Endothelial cell of umbilical vein (primary cell): ENCODE results near the gene CACNA1A. TPM values are rescaled to one million over a fixed set of nuclear protein-coding genes. Genes with fewer than 3 reads are reported as not detected.

Source experiments
- BruUV-seq: library from RNA; stranded (reverse); fragments of 400-500 nt; replicated peaks from 2 replicates; lab custom pipeline; 2021; lab: Mats Ljungman, UMichigan
- CTCF ChIA-PET: fragments of 300-600, 350-600 bp; sonication (Branson Sonifier 250); formaldehyde crosslinking; loops from one replicate; lab custom pipeline; 2021; ENCODE audit warnings: antibody characterized with exemption, inconsistent platforms; lab: Charles Lee
- POLR2A ChIA-PET: fragments of 300-600, 350-600 bp; sonication (Branson Sonifier 250); formaldehyde crosslinking; loops from one replicate; lab custom pipeline; 2021; ENCODE audit warnings: antibody characterized with exemption, inconsistent platforms; lab: Charles Lee
- DNase-seq: peaks from one replicate; pipeline ENCODE4 v3.0.0-alpha.2; 2011; ENCODE audit warnings: low read depth, low spot score
- FAIRE-seq: peaks from 2 replicates; lab custom pipeline; 2011; peaks lifted over from hg19 to GRCh38; lab: Jason Lieb, UNC
- H2AFZ ChIP-seq: 2 replicates; pipeline ENCODE4 v1.6.0; 2012; ENCODE audit warnings: low read depth, low read length, control low read depth, inconsistent platforms
- H3K27ac ChIP-seq: 2 replicates; pipeline ENCODE4 v1.5.1; 2011; ENCODE audit warnings: low read depth, mild to moderate bottlenecking, control low read depth, low read length, moderate library complexity; ENCODE audit not compliant: insufficient read depth
- H3K27me3 ChIP-seq, 2 experiments: 2 replicates each; pipeline versions ENCODE4 v1.6.0 to v1.6.1; 2011; ENCODE audit warnings: low read length in 2 of 2, mixed read lengths in 1 of 2; ENCODE audit not compliant: control insufficient read depth in 2 of 2, insufficient read depth in 2 of 2
- H3K36me3 ChIP-seq, 2 experiments: 2 replicates in 1 of 2; 3 replicates in 1 of 2; pipeline ENCODE4 v1.5.1; 2011; ENCODE audit warnings: low read length in 2 of 2, mild to moderate bottlenecking in 1 of 2, moderate library complexity in 1 of 2; ENCODE audit not compliant: control insufficient read depth in 2 of 2, insufficient read depth in 2 of 2; ENCODE audit errors: extremely low read depth in 1 of 2
- H3K4me1 ChIP-seq: 3 replicates; pipeline ENCODE4 v1.5.1; 2011; ENCODE audit warnings: mild to moderate bottlenecking, low read length; ENCODE audit not compliant: control insufficient read depth, insufficient read depth; ENCODE audit errors: extremely low read depth
- H3K4me2 ChIP-seq: 2 replicates; pipeline ENCODE4 v1.6.1; 2011; ENCODE audit warnings: low read length, control low read depth, mixed read lengths; ENCODE audit not compliant: insufficient read depth
- H3K4me3 ChIP-seq, 3 experiments: fragments of 200-600 bp in 1 of 3; sonication (generic), shearing (Covaris generic) in 1 of 3; replicated peaks in 1 of 3; 2 replicates each; pipeline ENCODE4 v1.5.1; 2011 to 2016; ENCODE audit warnings: control low read depth in 3 of 3, low read length in 3 of 3, mild to moderate bottlenecking in 2 of 3, inconsistent platforms in 1 of 3, low read depth in 1 of 3, moderate library complexity in 1 of 3; ENCODE audit not compliant: insufficient read depth in 1 of 3
- H3K79me2 ChIP-seq: 2 replicates; pipeline ENCODE4 v1.6.0; 2012; ENCODE audit warnings: low read length, inconsistent platforms; ENCODE audit not compliant: control insufficient read depth, insufficient read depth
- H3K9ac ChIP-seq: replicated peaks from 2 replicates; pipeline ENCODE3; 2011; ENCODE audit warnings: low read length, control low read depth; ENCODE audit not compliant: insufficient read depth; ENCODE audit errors: extremely low read depth
- H3K9me1 ChIP-seq: replicated peaks from 3 replicates; pipeline ENCODE4 v1.6.0; 2011; ENCODE audit warnings: mild to moderate bottlenecking, low read length; ENCODE audit not compliant: control insufficient read depth, insufficient read depth; ENCODE audit errors: extremely low read depth
- H3K9me3 ChIP-seq: replicated peaks from 2 replicates; pipeline ENCODE4 v1.5.1; 2012; ENCODE audit warnings: low read length, inconsistent platforms; ENCODE audit not compliant: control insufficient read depth, insufficient read depth
- H4K20me1 ChIP-seq: replicated peaks from 2 replicates; pipeline ENCODE3; 2011; ENCODE audit warnings: mild to moderate bottlenecking, low read length; ENCODE audit not compliant: control insufficient read depth, insufficient read depth; ENCODE audit errors: extremely low read depth
- CTCF ChIP-seq, 2 donors: IDR thresholded peaks; 1 replicate in 1 of 2; 2 replicates in 1 of 2; pipeline ENCODE4 v1.5.1; 2011; ENCODE audit warnings: low read length in 2 of 2, mild to moderate bottlenecking in 2 of 2, moderate library complexity in 2 of 2, control low read depth in 1 of 2, inconsistent platforms in 1 of 2, low read depth in 1 of 2; ENCODE audit not compliant: insufficient read depth in 1 of 2; ENCODE audit errors: extremely low read depth in 1 of 2
- EZH2 ChIP-seq: IDR thresholded peaks from 2 replicates; pipeline ENCODE4 v1.6.1; 2012; ENCODE audit warnings: borderline replicate concordance, low read depth, mild to moderate bottlenecking, moderate library complexity, low read length, inconsistent platforms; ENCODE audit not compliant: severe bottlenecking
- FOS ChIP-seq: IDR thresholded peaks from 2 replicates; pipeline ENCODE4 v1.6.1; 2011; ENCODE audit warnings: mild to moderate bottlenecking, low read length, moderate library complexity, borderline replicate concordance; ENCODE audit not compliant: insufficient read depth
- GATA2 ChIP-seq: IDR thresholded peaks from 2 replicates; pipeline ENCODE4 v1.7.0; 2011; ENCODE audit warnings: low read depth, mild to moderate bottlenecking, moderate library complexity, mixed read lengths, low read length; ENCODE audit not compliant: insufficient read length, insufficient read depth
- JUN ChIP-seq: IDR thresholded peaks from 2 replicates; pipeline ENCODE4 v1.6.1; 2011; ENCODE audit warnings: borderline replicate concordance, low read depth; ENCODE audit not compliant: insufficient read length, insufficient read depth
- MAX ChIP-seq: IDR thresholded peaks from 2 replicates; pipeline ENCODE4 v1.6.1; 2011; ENCODE audit not compliant: insufficient read depth, insufficient read length
- MYC ChIP-seq: IDR thresholded peaks from one replicate; pipeline ENCODE4 v1.6.1; 2011; ENCODE audit warnings: mild to moderate bottlenecking, low read depth, low read length
- POLR2A ChIP-seq: IDR thresholded peaks from 2 replicates; pipeline ENCODE4 v1.6.1; 2012; ENCODE audit warnings: low read depth, mild to moderate bottlenecking, control low read depth, low read length
- POLR2AphosphoS5 ChIP-seq: IDR thresholded peaks from 2 replicates; pipeline ENCODE4 v1.6.1; 2012; ENCODE audit warnings: low read depth, mild to moderate bottlenecking, control low read depth, low read length, moderate library complexity; ENCODE audit not compliant: insufficient read depth
- dilution Hi-C: fragments of 300-500 bp; cut with MboI; formaldehyde crosslinking; loops from one replicate; pipeline ENCODE4 v1.15.0; 2019; ENCODE audit warnings: low sequenced_read_pairs; ENCODE audit not compliant: extremely low pct_ligation_motif_present
- intact Hi-C: fragments of 100-400 bp; cut with micrococcal nuclease; formaldehyde crosslinking; loops from one replicate; pipeline ENCODE4 v1.10.0; 2022
- polyA plus RNA-seq, 4 experiments: library from polyadenylated mRNA; depleted of rRNA in 3 of 4; stranded (reverse) in 3 of 4; unstranded in 1 of 4; fragments of >200 nt; gene quantifications; 2 replicates each; pipeline versions ENCODE4 v1.2.1 to v1.2.3, GENCODE V29; 2011 to 2012; ENCODE audit warnings: missing spikeins in 1 of 4
- total RNA-seq: library from RNA; stranded (reverse); gene quantifications from 2 replicates; pipeline ENCODE4 v1.2.3, GENCODE V29; 2021

CACNA1A gene
- total and polyA plus RNA-seq, 2 donors (not counting 3 experiments of a cell fraction or from before 2014, with no cell fraction given), result 0.17 to 0.38 TPM

- TF ChIP-seq CTCF (IDR thresholded peaks at IDR 0.05; ENCODE audit: extremely low read depth in 1 of 2, insufficient read depth in 1 of 2, low read depth in 1 of 2, low read length in 2 of 2) (no peak), MYC (no peak), JUN (no peak), POLR2A (no peak), MAX (no peak), FOS (no peak), GATA2 (no peak), EZH2 (no peak), POLR2AphosphoS5 (no peak)
- FAIRE-seq (no peak), DNase-seq (no peak)
- dilution Hi-C loops, result no loop called here
- no peaks in the 10 kb centered on the region for H3K9me1 ChIP-seq
- intact Hi-C loops, result loop anchor here (5.0 kb wide), 1 partner anchor 56 kb away; no protein-coding TSS in a partner anchor
- H4K20me1 ChIP-seq, result no peaks in the 10 kb centered on the region
- CTCF ChIA-PET, result interaction anchor here (0.8 to 1.8 kb wide), 3 partner anchors 8 to 36 kb away, joined by 3 to 5 read pairs (median 3); no protein-coding TSS in a partner anchor
- H3K79me2 ChIP-seq, result no peaks in the 10 kb centered on the region
- no TSS peak for BruUV-seq
- no peak overlapping the region for H3K4me2 ChIP-seq
- H3K9ac ChIP-seq, result no peak overlapping the region
- H3K4me1 ChIP-seq, result no peaks in the 10 kb centered on the region
- H3K9me3 ChIP-seq, result no peaks in the 10 kb centered on the region
- no peak overlapping the region for H3K27ac ChIP-seq
- no peaks in the 10 kb centered on the region for H3K27me3 ChIP-seq
- H3K4me3 ChIP-seq, result no peak overlapping the region
- no peak overlapping the region for H2AFZ ChIP-seq
- H3K36me3 ChIP-seq, result no peaks in the 10 kb centered on the region
- POLR2A ChIA-PET, result no interaction called here
Observed at GRCh38 chr19:13190781-13191540, 315.3 kb downstream of the CACNA1A start.
